Ectodermal cell (in vitro differentiated cells): ENCODE results near the gene CRK.

ENCODE experiments used
- H3K27ac ChIP-seq: 2 replicates; pipeline ENCODE4 v1.7.0; 2013; ENCODE audit warnings: mild to moderate bottlenecking, low read depth, low read length; ENCODE audit not compliant: insufficient read depth, poor library complexity, severe bottlenecking
- H3K27me3 ChIP-seq: 2 replicates; pipeline ENCODE4 v1.7.0; 2013; ENCODE audit warnings: mild to moderate bottlenecking, low read length; ENCODE audit not compliant: insufficient read depth, control insufficient read depth, poor library complexity, severe bottlenecking
- H3K36me3 ChIP-seq: one replicate; pipeline ENCODE4 v1.7.0; 2013; ENCODE audit warnings: low read length; ENCODE audit not compliant: control insufficient read depth, insufficient read depth
- H3K4me1 ChIP-seq: one replicate; pipeline ENCODE4 v1.7.0; 2013; ENCODE audit warnings: low read length; ENCODE audit not compliant: control insufficient read depth, insufficient read depth
- H3K4me3 ChIP-seq: 2 replicates; pipeline ENCODE4 v1.7.0; 2013; ENCODE audit warnings: low read depth, low read length, control low read depth; ENCODE audit not compliant: insufficient read depth
- H3K9me3 ChIP-seq: 2 replicates; pipeline ENCODE4 v1.7.0; 2013; ENCODE audit warnings: mild to moderate bottlenecking, low read length, moderate library complexity; ENCODE audit not compliant: control insufficient read depth
- WGBS, 2 experiments: methylation state at CpG; one replicate each; pipeline ENCODE4 v1.1.7; 2013; ENCODE audit warnings: missing lambda C conversion rate in 2 of 2; 5-methylcytosine and 5-hydroxymethylcytosine counted together

Gene CRK

DNA sequence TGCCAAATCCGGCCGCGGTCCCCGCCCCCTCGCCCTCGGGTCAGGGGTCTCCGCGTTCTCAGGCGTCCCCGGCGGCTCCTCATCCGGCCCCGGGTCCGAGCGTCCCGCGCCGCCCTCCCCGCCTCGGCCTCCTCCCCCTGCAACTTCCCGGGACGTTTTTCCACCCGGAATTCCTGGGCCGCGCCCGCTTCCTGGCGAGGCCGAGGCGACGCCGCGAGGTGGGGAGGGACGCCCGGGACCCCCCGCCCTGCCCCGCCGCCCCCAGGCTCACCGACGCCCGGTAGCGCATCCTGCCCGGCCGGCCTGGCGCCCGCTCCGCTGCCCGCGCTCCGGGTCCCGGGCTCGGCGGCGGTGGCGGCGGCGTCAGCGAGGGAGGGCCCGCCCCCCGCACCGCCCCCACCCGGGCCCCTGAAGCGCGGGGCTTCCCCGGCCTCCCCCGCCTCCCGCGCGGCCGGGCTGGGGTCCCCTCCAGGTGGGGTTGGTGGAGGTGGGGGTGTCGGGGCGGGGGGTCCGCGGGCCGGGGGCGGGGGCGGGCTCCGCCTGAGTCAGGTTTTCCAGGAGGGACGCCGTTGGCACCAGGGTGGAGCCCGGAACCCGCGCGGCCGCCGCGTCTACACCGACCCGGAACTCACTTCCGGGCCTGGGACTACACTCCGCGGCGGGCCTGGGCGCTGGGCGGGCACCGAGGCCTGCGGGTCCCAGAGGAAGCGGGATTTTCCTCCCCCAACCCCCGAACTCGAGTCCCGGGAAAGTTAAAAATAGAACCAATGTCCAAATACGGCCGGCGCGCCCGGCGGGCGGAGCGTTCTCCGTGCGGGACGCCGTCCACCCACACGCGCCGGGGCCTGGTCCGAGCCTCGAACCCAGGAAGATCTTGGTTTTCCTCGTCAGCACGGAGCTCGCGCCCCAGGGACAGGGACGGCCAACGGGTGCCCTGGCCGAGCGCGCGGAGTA lies 29.7 kb upstream of the CRK start:
- peaks cover 15% of the 10 kb centered on the region for H3K27me3 ChIP-seq
- H3K36me3 ChIP-seq = peaks cover 6% of the 10 kb centered on the region
- peaks cover 33% of the 10 kb centered on the region for H3K4me1 ChIP-seq
- H3K4me3 ChIP-seq = peak overlapping the region; percentile 48
- WGBS, 2 experiments = 4% methylated on average over 113 to 117 of the region's 127 CpGs
- H3K9me3 ChIP-seq = no peaks in the 10 kb centered on the region
- H3K27ac ChIP-seq = peak overlapping the region; percentile 2

DNA sequence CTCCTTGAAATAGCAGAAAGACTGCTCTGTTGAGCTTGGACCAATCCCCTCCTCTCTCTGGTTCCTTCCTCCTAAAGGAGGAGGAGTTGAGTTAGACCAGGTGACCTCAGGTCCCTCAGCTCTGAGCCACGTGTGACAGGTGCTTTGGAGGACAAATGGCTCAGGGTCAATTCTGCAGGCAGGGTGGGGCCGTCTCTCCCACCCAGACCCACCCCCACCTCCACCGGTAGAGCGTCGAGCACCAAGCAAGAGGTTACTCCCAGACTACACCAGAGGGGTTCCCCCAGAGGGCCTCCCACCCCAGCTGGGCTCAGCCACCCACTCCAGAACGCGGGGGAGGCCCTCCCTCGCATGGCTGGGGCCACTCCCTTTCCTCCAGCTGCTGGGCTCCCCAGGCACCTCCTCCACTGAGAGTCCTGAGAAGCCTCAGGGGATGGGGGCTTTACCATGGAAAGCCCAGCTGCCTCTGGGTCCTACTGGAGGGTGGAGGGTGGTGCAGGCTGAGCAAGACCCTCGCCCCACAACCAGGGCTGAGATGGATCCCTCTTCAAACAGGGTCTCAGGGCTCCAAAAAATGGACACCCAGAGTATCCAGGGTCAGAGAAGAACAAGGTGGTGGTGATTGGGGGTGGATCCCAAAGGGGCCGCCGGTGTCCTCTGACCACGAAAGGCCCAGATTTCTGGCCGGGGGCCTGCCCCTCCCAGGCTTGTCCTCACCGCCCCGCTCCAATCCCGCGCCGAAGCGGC lies 28.8 kb upstream of the CRK start:
- peaks cover 15% of the 10 kb centered on the region for H3K27me3 ChIP-seq
- peak overlapping the region; percentile 48 for H3K4me3 ChIP-seq
- H3K9me3 ChIP-seq = no peaks in the 10 kb centered on the region
- peaks cover 30% of the 10 kb centered on the region for H3K4me1 ChIP-seq
- H3K36me3 ChIP-seq = peaks cover 9% of the 10 kb centered on the region
- 9 to 17% methylated on average over 17 to 19 of the region's 19 CpGs for WGBS, 2 experiments
- peak overlapping the region; percentile 2 for H3K27ac ChIP-seq

GRCh38 chr17:1484060-1484535 lies 28.1 kb upstream of the CRK start:
- Histone ChIP-seq H3K4me1 (peaks cover 27% of the 10 kb centered on the region), H3K27me3 (peaks cover 15% of the 10 kb centered on the region), H3K36me3 (peaks cover 9% of the 10 kb centered on the region), H3K4me3 (no peak overlapping the region), H3K9me3 (no peaks in the 10 kb centered on the region), H3K27ac (no peak overlapping the region)
- 91 to 93% methylated on average over 29 of the region's 29 CpGs for WGBS, 2 experiments

- H3K4me1 ChIP-seq = peaks cover 19% of the 10 kb centered on the region
- WGBS, 2 experiments = 83 to 85% methylated on average over 19 of the region's 20 CpGs
- no peak overlapping the region for H3K27ac ChIP-seq
- H3K36me3 ChIP-seq = peaks cover 13% of the 10 kb centered on the region
- no peak overlapping the region for H3K4me3 ChIP-seq
- H3K27me3 ChIP-seq = peaks cover 15% of the 10 kb centered on the region
- no peaks in the 10 kb centered on the region for H3K9me3 ChIP-seq
Observed at GRCh38 chr17:1482680-1483079, 26.6 kb upstream of the CRK start.

DNA sequence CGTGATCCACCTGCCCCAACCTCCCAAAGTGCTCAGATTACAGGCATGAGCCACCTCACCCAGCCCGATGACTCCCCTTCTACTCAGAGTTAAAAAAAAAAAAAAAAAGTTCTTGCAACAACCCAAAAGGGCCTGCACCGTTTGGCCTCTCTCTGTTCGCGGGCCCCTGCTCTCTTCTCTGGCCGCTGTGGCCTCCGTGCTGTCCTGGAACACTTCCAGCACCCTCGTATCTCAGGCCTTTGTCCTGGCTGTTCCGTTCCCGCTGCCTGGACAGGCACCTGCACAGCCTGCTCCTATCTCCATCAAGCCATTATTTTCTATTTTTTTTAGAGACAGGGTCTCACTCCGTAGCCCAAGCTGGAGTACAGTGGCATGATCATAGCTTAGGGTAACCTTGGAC lies 25.7 kb upstream of the CRK start:
- Histone ChIP-seq H3K27ac (no peak overlapping the region), H3K36me3 (peaks cover 13% of the 10 kb centered on the region), H3K4me3 (no peak overlapping the region), H3K27me3 (peaks cover 8% of the 10 kb centered on the region), H3K9me3 (no peaks in the 10 kb centered on the region), H3K4me1 (peaks cover 14% of the 10 kb centered on the region)
- WGBS, 2 experiments = 91 to 93% methylated on average over 11 of the region's 11 CpGs

GRCh38 chr17:1480747-1481465 lies 24.9 kb upstream of the CRK start:
- WGBS, 2 experiments = 94 to 95% methylated on average over 18 of the region's 18 CpGs
- H3K9me3 ChIP-seq = no peaks in the 10 kb centered on the region
- H3K36me3 ChIP-seq = peaks cover 13% of the 10 kb centered on the region

GRCh38 chr17:1478418-1478817 lies 22.4 kb upstream of the CRK start:
- Histone ChIP-seq H3K9me3 (no peaks in the 10 kb centered on the region), H3K27me3 (no peaks in the 10 kb centered on the region), H3K27ac (no peak overlapping the region), H3K4me1 (peaks cover 11% of the 10 kb centered on the region), H3K4me3 (no peak overlapping the region), H3K36me3 (peaks cover 12% of the 10 kb centered on the region)
- WGBS, 2 experiments = 96% methylated on average over 26 of the region's 26 CpGs

More at GRCh38 chr17:1480747-1481465, 24.9 kb upstream of the CRK start:
- Histone ChIP-seq H3K4me1 (peaks cover 14% of the 10 kb centered on the region), H3K27ac (no peak overlapping the region), H3K4me3 (no peak overlapping the region), H3K27me3 (no peaks in the 10 kb centered on the region)

GRCh38 chr17:1475321-1475854 lies 19.4 kb upstream of the CRK start:
- H3K36me3 ChIP-seq = peaks cover 4% of the 10 kb centered on the region
- 91 to 92% methylated on average over 15 of the region's 15 CpGs for WGBS, 2 experiments

GRCh38 chr17:1474402-1475189 lies 18.6 kb upstream of the CRK start:
- Histone ChIP-seq H3K27ac (no peak overlapping the region), H3K27me3 (no peaks in the 10 kb centered on the region), H3K36me3 (peaks cover 4% of the 10 kb centered on the region), H3K4me1 (peaks cover 12% of the 10 kb centered on the region), H3K4me3 (no peak overlapping the region), H3K9me3 (no peaks in the 10 kb centered on the region)
- 86 to 87% methylated on average over 31 of the region's 31 CpGs for WGBS, 2 experiments

More at GRCh38 chr17:1475321-1475854, 19.4 kb upstream of the CRK start:
- H3K4me3 ChIP-seq = no peak overlapping the region
- H3K4me1 ChIP-seq = peaks cover 12% of the 10 kb centered on the region
- H3K9me3 ChIP-seq = no peaks in the 10 kb centered on the region
- H3K27me3 ChIP-seq = no peaks in the 10 kb centered on the region
- no peak overlapping the region for H3K27ac ChIP-seq
